GM19468 (cell line): ENCODE data around the gene ANGPT4.

ENCODE experiments used
- ATAC-seq: cut with Tn5 transposase; IDR thresholded peaks from one replicate; pipeline ENCODE4 v1.9.1; 2021; ENCODE audit warnings: mild to moderate bottlenecking, moderate library complexity, moderate number of reproducible peaks; ENCODE audit not compliant: unreplicated experiment; ENCODE audit errors: extremely low read depth

Gene ANGPT4

GRCh38 chr20:944148-944547 lies 28.0 kb upstream of the ANGPT4 start:
- no peak for ATAC-seq

DNA sequence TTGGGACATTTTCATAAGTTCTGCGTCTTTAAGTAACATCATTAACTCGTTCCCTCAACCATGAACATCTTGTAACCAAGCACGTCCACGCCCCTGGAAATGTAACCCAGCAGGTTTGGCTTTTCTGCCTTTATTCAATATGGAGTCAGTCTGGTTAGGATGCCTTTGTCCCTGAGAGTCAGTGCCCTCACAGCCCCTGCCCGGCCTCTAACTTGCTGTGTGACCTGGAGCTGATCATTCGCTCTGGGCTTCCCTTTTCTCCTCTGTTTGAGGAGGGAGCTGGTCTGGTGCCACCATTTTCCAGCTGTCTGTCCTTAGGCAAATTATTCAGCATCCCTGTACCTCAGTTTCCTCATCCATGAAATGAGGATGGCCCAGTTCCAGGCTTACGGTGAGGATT lies 26.5 kb upstream of the ANGPT4 start:
- no peak for ATAC-seq

DNA sequence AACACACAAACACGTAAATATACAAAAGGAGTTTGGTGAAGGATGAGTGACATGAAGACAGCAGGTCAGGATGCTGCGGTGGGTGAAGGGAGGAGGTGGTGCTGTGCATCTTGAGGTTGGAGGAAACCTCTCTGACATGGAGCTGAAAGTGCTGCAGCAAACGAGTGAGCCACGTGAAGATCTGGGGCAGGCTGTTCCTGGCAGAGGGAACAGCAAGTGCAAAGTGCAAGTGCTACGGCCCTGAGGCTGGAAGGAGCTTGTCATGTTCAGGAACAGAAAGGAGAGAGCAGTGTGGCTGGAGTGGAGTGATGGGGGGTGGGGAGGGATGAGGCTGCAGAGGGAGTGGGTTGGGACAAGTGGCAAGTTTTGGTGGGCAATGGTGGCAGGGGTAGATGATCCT lies 24.8 kb upstream of the ANGPT4 start:
- no peak for ATAC-seq

DNA sequence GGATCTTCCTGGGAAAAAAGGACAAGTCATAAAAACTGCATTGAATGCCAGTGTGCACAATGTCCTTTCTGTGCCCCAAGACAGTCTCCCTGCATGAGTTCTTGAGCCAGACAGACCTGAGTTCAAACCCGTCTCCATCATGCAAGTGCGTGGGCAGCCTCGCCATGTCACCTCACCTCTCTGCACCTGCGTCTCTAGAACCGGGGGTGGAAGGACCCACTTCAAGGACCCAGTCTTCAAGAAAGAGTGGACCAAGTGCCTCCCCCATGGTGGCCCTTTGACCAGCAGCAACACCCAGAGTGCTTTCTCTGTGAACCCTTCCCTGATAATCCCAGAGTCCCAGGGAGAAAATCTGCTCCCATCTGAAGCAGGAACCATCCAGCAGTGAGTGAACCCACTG lies 23.5 kb upstream of the ANGPT4 start:
- ATAC-seq: no peak

GRCh38 chr20:934186-934840 lies 18.2 kb upstream of the ANGPT4 start:
- no peak for ATAC-seq

DNA sequence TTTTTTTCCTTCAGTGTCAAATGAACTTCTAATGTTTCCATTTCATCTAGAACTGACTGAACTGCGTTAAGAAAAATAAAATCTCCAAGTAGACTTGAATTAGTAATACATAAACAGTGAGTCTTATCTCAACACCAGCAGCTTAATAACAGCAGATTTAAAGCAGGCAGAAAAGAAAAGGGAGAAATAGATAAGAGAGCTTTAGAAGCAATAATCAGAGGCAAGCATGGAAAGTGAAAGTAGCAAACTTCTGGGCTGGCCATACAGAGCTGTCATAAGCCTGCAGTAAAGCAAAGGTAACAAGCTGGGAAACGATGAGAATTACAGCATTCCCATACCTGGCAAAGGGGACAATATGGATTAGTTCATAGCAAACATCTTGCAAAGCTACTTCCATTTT lies 16.9 kb upstream of the ANGPT4 start:
- no peak for ATAC-seq

DNA sequence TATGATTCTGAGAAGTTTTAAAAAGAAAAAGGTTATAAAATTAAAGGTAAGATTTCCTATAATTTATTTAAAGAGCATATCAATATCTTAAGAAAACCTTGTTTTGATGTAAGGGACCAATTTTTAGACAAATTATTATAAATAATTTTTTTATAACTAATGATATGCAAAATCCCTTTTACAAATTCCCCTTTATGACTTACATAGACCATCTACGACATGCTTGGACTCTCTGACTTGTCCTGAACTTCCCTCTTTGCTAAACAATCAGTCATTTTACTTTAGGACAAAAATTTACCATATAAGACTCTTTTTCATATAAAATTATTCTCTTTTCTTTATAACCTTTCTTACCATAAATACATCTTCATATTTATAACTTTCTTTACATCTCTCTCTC lies 15.3 kb upstream of the ANGPT4 start:
- ATAC-seq: no peak

DNA sequence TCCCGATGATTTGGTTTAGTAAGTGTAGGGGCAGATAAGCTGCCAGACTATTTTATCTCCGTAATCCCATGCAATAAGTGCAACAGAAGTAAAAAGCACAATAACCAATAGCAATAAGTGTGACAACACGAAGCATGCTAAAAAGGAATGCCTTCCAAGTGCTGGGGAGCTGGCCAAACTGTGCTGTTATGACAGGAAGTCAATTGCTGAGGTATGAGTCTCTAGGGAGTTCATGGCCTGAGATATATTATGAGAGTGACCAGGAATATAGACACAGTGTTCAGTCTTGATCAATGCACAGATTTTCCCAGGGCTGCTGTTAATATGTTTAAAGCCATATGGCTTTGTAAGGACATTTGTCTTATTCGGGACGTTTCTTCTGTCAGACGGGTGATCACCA lies 10.5 kb upstream of the ANGPT4 start:
- ATAC-seq: no peak

DNA sequence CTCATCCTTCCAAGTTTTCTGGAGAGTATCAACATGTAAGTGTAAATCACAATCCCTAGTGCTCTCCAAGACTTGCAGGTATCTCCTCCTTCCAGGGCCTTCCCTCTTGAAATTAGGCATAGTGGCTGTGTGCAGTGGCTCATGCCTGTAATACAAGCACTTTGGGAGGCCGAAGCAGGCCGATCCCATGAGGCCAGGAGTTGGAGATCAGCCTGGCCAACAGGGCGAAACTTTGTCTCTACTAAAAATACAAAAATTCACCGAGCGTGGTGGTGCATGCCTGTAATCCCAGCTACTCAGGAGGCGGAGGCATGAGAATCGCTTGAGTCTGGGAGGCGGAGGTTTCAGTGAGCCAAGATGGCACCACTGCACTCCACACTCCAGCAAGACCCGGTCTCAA lies 9.4 kb upstream of the ANGPT4 start:
- ATAC-seq: no peak

DNA sequence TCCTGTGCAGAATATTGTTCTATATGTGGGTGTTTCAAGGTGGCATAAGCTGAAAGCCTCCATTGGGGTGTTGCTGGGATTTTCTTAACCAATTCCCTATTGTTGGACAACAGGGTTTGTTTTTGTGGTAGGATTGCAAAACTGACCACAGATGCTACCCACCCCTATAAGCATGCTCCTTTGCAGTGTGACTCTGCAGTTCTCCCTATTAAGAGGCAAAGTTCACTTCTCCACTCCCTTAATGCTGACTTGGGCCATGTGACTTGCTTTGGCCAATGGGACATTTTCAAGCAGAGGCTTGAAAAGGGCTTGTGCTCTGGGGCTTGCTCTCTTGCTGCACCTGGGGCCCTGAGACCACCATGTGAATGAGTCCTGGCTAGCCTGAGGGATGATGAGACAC lies 8.5 kb upstream of the ANGPT4 start:
- ATAC-seq: no peak

- ATAC-seq: no peak
Observed at GRCh38 chr20:922781-923180, 6.6 kb upstream of the ANGPT4 start.

- ATAC-seq: no peak
Observed at GRCh38 chr20:921068-921467, 4.9 kb upstream of the ANGPT4 start.

DNA sequence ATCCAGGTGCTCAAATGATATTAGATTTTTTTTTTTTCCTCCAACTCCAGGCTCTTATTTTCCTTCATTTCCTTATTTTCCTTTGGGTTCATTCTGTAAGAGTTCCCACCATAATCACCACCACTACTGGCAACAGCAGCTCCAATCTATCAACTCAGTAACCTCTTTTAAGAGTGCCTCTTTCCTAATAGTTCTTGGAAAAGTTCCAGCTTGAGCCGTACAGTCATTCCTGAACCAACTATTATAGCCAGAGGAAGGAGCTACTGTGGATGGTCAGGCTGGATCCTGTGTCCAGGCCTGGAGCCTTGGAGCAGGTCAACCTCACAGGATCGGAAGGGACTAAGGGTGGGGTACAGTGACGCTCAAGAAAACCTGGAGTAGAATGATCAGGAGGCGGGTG lies 4.2 kb upstream of the ANGPT4 start:
- no peak for ATAC-seq

- no peak for ATAC-seq
Observed at GRCh38 chr20:919491-919916, 3.4 kb upstream of the ANGPT4 start.

DNA sequence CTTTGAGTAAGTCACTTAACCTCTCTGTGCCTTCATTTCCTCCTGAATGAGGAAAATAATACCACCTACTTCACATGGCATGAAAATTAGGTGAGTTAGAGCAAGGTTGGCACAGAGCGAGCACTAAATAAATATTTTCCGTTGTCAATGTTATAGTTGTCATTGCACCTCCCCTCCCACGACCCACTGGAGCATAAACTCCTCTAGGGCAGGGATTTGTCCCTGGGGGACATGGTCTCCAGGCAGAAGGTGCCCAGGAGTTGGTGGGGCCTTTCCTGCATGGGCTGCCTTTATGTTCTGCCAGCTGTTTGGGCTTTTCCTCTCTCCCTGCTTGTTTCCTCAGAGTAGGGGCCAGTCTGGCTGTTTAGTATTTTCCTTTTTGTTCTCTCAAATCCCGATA lies 1.3 kb upstream of the ANGPT4 start:
- no peak for ATAC-seq

DNA sequence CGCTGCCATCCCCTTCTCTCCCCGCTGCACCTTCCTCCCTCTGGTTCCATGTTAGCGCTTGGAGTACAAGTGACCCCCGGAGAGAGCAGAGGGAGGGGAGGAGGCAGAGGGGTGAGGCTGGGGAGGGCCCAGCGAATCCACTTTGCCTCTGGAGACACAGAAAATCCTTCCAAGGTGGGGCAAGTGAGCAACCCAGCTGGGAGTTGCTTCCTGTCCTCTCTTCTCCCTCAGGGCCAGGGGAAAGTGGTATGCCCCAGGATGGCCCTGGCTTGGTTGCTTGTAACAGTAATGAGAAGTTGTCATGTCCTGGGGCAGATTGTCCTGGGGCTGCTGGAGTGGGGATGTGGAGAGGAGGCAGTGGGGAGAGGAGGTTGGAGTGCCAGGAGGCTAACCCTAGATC lies 691 bp upstream of the ANGPT4 start:
- ATAC-seq: no peak

- ATAC-seq: no peak
Observed at GRCh38 chr20:914727-915498, 1.2 kb downstream of the ANGPT4 start.

DNA sequence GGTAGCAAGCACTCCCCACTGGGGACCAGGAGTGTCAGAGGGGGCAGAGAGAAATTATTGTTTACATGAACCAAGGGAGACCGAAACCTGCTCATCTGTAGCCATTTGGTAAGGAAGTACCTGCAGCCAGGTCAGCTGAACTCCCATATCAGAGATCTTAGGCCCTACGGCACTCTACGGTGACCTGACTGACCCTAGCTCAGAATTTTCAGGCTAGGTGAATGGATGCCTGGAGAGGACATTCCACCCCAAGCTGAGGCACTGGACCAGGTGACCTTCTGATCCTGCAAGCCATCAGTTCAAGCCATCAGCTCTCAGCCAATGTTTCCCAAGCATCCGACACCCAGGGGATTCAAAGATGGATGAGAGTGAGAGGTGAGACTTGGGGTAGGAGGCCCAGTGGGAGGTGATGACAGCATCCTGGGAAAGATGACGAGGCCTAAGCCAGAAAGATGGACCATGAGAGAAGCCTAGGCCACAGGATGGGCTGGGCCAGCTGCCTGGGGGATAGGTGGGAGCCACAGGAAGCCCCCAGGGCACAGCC lies 2.8 kb downstream of the ANGPT4 start:
- ATAC-seq: no peak

DNA sequence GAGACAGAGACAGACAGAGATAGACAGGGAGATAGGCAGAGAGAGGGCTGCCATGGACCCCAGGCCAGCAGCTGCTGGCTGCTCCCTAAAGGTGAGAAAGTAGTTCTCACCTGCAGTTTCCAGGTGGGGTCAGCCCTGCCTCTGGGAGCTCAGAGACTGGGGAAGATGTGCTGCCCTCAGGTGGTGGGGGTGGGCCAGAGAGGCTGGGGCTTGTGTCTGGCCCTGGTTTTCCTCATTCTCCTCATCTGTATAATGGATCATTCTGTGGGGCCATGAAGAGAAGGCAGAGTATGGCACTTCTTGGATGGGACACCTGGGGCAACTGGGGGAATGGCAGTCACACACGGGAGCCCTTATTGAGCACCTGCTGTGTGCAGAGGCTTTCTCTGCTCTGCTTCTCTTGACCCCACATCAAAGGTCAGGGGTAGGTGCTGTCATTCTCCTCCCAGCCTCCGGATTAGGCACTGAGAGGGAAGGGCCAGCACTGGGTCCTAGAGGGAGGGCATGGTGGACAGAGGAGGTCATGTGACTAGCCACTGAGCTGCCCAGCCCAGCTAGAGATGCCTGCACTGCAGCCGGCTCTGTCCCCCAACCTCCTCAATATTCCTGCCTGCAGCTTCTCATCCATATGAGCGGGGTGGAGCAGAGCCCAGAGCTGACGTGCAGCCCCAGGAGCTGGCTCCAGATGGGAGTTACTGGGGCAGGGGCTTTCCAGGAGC lies 4.1 kb downstream of the ANGPT4 start:
- no peak for ATAC-seq

- ATAC-seq: no peak
Observed at GRCh38 chr20:910870-911770, 5.0 kb downstream of the ANGPT4 start.
